GM23338 (cell line): ENCODE data around the gene CSRNP3. TPM values are rescaled to one million over a fixed set of nuclear protein-coding genes. Genes with fewer than 3 reads are reported as not detected.

Source experiments
- ATAC-seq: fragments of 200-7000 bp; cut with Tn5 transposase; 3 replicates; pipeline ENCODE4 v1.9.1; 2020
- DNase-seq: peaks from one replicate; pipeline ENCODE4 v3.0.0-alpha.2; 2015; ENCODE audit warnings: low spot score
- H2AFZ ChIP-seq: fragments of 200-600 bp; sonication (generic); 2 replicates; pipeline ENCODE4 v1.8.0; 2016; ENCODE audit warnings: antibody characterized with exemption, mild to moderate bottlenecking, moderate library complexity
- H3F3A ChIP-seq: fragments of 200-600 bp; sonication (generic); replicated peaks from 2 replicates; pipeline ENCODE4 v1.8.0; 2017; ENCODE audit warnings: antibody characterized with exemption, mixed run types, low read depth
- H3K27ac ChIP-seq: fragments of 200-600 bp; sonication (generic); 2 replicates; pipeline ENCODE4 v1.6.1; 2016; ENCODE audit warnings: low read depth
- H3K27me3 ChIP-seq: fragments of 200-600 bp; sonication (generic); 2 replicates; pipeline ENCODE4 v1.8.0; 2016; ENCODE audit warnings: mild to moderate bottlenecking, mixed run types, moderate library complexity; ENCODE audit not compliant: insufficient read depth
- H3K36me3 ChIP-seq: fragments of 200-600 bp; sonication (generic); 2 replicates; pipeline ENCODE4 v1.8.0; 2016; ENCODE audit warnings: mild to moderate bottlenecking; ENCODE audit not compliant: insufficient read depth
- H3K4me1 ChIP-seq: fragments of 200-600 bp; sonication (generic); 2 replicates; pipeline ENCODE4 v1.8.0; 2016; ENCODE audit warnings: mild to moderate bottlenecking, moderate library complexity; ENCODE audit not compliant: insufficient read depth
- H3K4me2 ChIP-seq: fragments of 200-600 bp; sonication (generic); 2 replicates; pipeline ENCODE4 v1.7.1; 2017; ENCODE audit warnings: mixed run types
- H3K4me3 ChIP-seq: fragments of 200-600 bp; sonication (generic); 2 replicates; pipeline ENCODE4 v1.6.1; 2016; ENCODE audit warnings: mixed run types
- H3K79me2 ChIP-seq: fragments of 200-600 bp; sonication (generic); replicated peaks from 2 replicates; pipeline ENCODE4 v1.8.0; 2017; ENCODE audit warnings: mild to moderate bottlenecking; ENCODE audit not compliant: insufficient read depth
- H3K9me2 ChIP-seq: fragments of 200-600 bp; sonication (generic); 2 replicates; pipeline ENCODE4 v1.8.0; 2017; ENCODE audit not compliant: insufficient read depth
- H4K20me1 ChIP-seq: fragments of 200-600 bp; sonication (generic); replicated peaks from 2 replicates; pipeline ENCODE4 v1.8.0; 2017; ENCODE audit warnings: mild to moderate bottlenecking; ENCODE audit not compliant: insufficient read depth
- H3K27ac Mint-ChIP-seq: 2 replicates; pipeline ENCODE4 v1.8.0; 2020; ENCODE audit warnings: inconsistent platforms, mild to moderate bottlenecking, moderate library complexity, mixed read lengths
- H3K27me3 Mint-ChIP-seq: 3 replicates; pipeline ENCODE4 v1.8.0; 2022; ENCODE audit warnings: low read depth, mild to moderate bottlenecking, moderate library complexity, mixed read lengths, inconsistent platforms; ENCODE audit not compliant: insufficient read depth, poor library complexity
- H3K36me3 Mint-ChIP-seq: 3 replicates; pipeline ENCODE4 v1.8.0; 2021; ENCODE audit warnings: low read depth, mild to moderate bottlenecking, inconsistent platforms, moderate library complexity, mixed read lengths
- H3K4me1 Mint-ChIP-seq: 3 replicates; pipeline ENCODE4 v1.8.0; 2020; ENCODE audit warnings: mild to moderate bottlenecking, inconsistent platforms, mixed read lengths
- H3K4me3 Mint-ChIP-seq: 3 replicates; pipeline ENCODE4 v1.8.0; 2021; ENCODE audit warnings: moderate library complexity, mild to moderate bottlenecking, inconsistent platforms, mixed read lengths
- H3K9me3 Mint-ChIP-seq: 3 replicates; pipeline ENCODE4 v1.8.0; 2020; ENCODE audit warnings: moderate library complexity, mild to moderate bottlenecking, inconsistent platforms, mixed read lengths
- CREB1 ChIP-seq: fragments of 250-450 bp; sonication (Bioruptor Pico); IDR thresholded peaks from 2 replicates; pipeline ENCODE4 v1.5.0; 2020; ENCODE audit warnings: low read depth, mild to moderate bottlenecking, moderate library complexity
- EZH2phosphoT487 ChIP-seq: fragments of 200-600 bp; sonication (generic); IDR thresholded peaks from one replicate; pipeline ENCODE4 v1.8.1; 2018; ENCODE audit warnings: antibody characterized with exemption; ENCODE audit not compliant: unreplicated experiment
- JUNB ChIP-seq: IDR thresholded peaks from one replicate; pipeline ENCODE4 v1.6.1; 2016; ENCODE audit warnings: antibody characterized with exemption; ENCODE audit not compliant: unreplicated experiment
- NANOG ChIP-seq: IDR thresholded peaks from 2 replicates; pipeline ENCODE4 v1.6.1; 2016; ENCODE audit warnings: antibody characterized with exemption, borderline replicate concordance
- POLR2AphosphoS5 ChIP-seq: IDR thresholded peaks from 2 replicates; pipeline ENCODE4 v1.6.1; 2016; ENCODE audit warnings: antibody characterized with exemption, low read depth
- STAT1 ChIP-seq: IDR thresholded peaks from one replicate; pipeline ENCODE4 v1.6.1; 2016; ENCODE audit warnings: antibody characterized with exemption; ENCODE audit not compliant: unreplicated experiment
- ZNF114 ChIP-seq: fragments of 250-450 bp; sonication (Bioruptor Pico); IDR thresholded peaks from 2 replicates; pipeline ENCODE4 v1.5.0; 2020; ENCODE audit warnings: mild to moderate bottlenecking, moderate library complexity
- ZNF331 ChIP-seq: fragments of 250-450 bp; sonication (Bioruptor Pico); IDR thresholded peaks from 2 replicates; pipeline ENCODE4 v1.5.0; 2020; ENCODE audit warnings: low read depth, mild to moderate bottlenecking, moderate library complexity
- polyA plus RNA-seq: library from polyadenylated mRNA; unstranded; fragments of >200 nt; fragmentation: Nextera tagmentation; extraction: Ambion mirVana; gene quantifications from 2 replicates; pipeline ENCODE4 v1.2.1, GENCODE V29; 2016
- total RNA-seq: library from RNA; depleted of rRNA; stranded (reverse); fragments of >200 nt; shearing (Covaris generic); gene quantifications from 2 replicates; pipeline ENCODE4 v1.2.3, GENCODE V29; 2014
- TF ChIP-seq, protein P1 (sequence below): fragments of 250-450 bp; sonication (Bioruptor Pico); IDR thresholded peaks from 2 replicates; pipeline ENCODE4 v1.5.0; 2020; ENCODE audit warnings: mild to moderate bottlenecking, moderate library complexity
- TF ChIP-seq, protein P2 (sequence below), 2 experiments: fragments of 200-600 bp in 1 of 2; sonication (generic) in 1 of 2; conservative IDR thresholded peaks; 2 replicates each; pipeline versions ENCODE4 v1.5.1 to v1.6.1; 2016 to 2017; ENCODE audit warnings: antibody characterized with exemption in 2 of 2, low read depth in 2 of 2, mild to moderate bottlenecking in 2 of 2, moderate library complexity in 1 of 2
- TF ChIP-seq, protein P3 (sequence below): IDR thresholded peaks from one replicate; pipeline ENCODE4 v1.6.1; 2018; ENCODE audit warnings: antibody characterized with exemption; ENCODE audit not compliant: unreplicated experiment
- TF ChIP-seq, protein P4 (sequence below): IDR thresholded peaks from 2 replicates; pipeline ENCODE4 v1.6.1; 2016; ENCODE audit warnings: antibody characterized with exemption

Gene CSRNP3
- total and polyA plus RNA-seq, 2 experiments from 2014 or later, result 3.8 to 6.8 TPM

DNA sequence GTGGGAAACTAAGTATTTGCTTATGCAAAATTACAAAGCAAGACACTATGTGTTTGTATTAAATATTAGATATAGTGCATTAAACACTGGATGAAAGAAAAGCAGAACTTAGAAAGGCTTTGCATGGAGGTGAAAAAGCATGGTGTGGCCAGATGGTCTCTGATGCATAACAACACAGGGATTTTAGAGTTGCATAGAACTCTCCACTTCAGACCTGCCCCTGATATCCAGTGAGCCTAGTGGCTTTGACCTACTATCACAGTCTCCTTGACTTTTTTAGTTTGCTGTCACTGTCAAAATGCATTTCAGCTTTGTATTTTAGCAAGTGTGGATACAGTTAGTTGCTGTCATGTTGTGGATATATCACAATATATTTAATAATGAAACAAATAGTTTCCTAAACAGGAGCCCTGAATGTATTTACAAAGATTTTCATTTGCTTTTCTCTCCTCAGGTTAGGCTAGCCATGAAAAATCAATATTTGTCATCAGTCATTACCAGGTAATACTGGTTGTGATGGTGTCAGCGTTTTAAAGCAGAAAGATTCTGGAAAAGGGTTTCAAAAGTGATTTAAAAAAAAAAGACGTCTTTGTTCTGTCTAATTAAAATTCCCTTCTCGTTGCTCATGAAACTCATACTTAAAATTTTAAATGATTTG, 5.2 kb downstream of the CSRNP3 start:
- Histone ChIP-seq H3K27me3 (no peaks in the 10 kb centered on the region), H4K20me1 (no peaks in the 10 kb centered on the region), H2AFZ (no peak overlapping the region), H3K4me1 (peaks cover 16% of the 10 kb centered on the region; the same call in 1 of the 2 replicates), H3K27ac (no peak overlapping the region), H3K9me2 (no peaks in the 10 kb centered on the region), H3K4me2 (no peak overlapping the region), H3K4me3 (no peak overlapping the region), H3F3A (no peaks in the 10 kb centered on the region), H3K36me3 (no peaks in the 10 kb centered on the region), H3K79me2 (peaks cover 4% of the 10 kb centered on the region; the same call in 1 of the 2 replicates)
- H3K4me3 Mint-ChIP-seq, result no peak overlapping the region
- H3K27ac Mint-ChIP-seq, result no peak overlapping the region
- H3K4me1 Mint-ChIP-seq, result peaks cover 31% of the 10 kb centered on the region
- DNase-seq, result peak; percentile 52
- H3K27me3 Mint-ChIP-seq, result no peaks in the 10 kb centered on the region
- H3K36me3 Mint-ChIP-seq, result no peaks in the 10 kb centered on the region; the same call in 2 of the 3 replicates
- no peaks in the 10 kb centered on the region for H3K9me3 Mint-ChIP-seq
- TF ChIP-seq EZH2phosphoT487 (no peak), NANOG (no peak), CREB1 (no peak), STAT1 (no peak), POLR2AphosphoS5 (no peak), ZNF331 (CRISPR knock-in tag) (no peak), ZNF114 (CRISPR knock-in tag) (no peak), JUNB (no peak)
- TF ChIP-seq, protein P1, sequence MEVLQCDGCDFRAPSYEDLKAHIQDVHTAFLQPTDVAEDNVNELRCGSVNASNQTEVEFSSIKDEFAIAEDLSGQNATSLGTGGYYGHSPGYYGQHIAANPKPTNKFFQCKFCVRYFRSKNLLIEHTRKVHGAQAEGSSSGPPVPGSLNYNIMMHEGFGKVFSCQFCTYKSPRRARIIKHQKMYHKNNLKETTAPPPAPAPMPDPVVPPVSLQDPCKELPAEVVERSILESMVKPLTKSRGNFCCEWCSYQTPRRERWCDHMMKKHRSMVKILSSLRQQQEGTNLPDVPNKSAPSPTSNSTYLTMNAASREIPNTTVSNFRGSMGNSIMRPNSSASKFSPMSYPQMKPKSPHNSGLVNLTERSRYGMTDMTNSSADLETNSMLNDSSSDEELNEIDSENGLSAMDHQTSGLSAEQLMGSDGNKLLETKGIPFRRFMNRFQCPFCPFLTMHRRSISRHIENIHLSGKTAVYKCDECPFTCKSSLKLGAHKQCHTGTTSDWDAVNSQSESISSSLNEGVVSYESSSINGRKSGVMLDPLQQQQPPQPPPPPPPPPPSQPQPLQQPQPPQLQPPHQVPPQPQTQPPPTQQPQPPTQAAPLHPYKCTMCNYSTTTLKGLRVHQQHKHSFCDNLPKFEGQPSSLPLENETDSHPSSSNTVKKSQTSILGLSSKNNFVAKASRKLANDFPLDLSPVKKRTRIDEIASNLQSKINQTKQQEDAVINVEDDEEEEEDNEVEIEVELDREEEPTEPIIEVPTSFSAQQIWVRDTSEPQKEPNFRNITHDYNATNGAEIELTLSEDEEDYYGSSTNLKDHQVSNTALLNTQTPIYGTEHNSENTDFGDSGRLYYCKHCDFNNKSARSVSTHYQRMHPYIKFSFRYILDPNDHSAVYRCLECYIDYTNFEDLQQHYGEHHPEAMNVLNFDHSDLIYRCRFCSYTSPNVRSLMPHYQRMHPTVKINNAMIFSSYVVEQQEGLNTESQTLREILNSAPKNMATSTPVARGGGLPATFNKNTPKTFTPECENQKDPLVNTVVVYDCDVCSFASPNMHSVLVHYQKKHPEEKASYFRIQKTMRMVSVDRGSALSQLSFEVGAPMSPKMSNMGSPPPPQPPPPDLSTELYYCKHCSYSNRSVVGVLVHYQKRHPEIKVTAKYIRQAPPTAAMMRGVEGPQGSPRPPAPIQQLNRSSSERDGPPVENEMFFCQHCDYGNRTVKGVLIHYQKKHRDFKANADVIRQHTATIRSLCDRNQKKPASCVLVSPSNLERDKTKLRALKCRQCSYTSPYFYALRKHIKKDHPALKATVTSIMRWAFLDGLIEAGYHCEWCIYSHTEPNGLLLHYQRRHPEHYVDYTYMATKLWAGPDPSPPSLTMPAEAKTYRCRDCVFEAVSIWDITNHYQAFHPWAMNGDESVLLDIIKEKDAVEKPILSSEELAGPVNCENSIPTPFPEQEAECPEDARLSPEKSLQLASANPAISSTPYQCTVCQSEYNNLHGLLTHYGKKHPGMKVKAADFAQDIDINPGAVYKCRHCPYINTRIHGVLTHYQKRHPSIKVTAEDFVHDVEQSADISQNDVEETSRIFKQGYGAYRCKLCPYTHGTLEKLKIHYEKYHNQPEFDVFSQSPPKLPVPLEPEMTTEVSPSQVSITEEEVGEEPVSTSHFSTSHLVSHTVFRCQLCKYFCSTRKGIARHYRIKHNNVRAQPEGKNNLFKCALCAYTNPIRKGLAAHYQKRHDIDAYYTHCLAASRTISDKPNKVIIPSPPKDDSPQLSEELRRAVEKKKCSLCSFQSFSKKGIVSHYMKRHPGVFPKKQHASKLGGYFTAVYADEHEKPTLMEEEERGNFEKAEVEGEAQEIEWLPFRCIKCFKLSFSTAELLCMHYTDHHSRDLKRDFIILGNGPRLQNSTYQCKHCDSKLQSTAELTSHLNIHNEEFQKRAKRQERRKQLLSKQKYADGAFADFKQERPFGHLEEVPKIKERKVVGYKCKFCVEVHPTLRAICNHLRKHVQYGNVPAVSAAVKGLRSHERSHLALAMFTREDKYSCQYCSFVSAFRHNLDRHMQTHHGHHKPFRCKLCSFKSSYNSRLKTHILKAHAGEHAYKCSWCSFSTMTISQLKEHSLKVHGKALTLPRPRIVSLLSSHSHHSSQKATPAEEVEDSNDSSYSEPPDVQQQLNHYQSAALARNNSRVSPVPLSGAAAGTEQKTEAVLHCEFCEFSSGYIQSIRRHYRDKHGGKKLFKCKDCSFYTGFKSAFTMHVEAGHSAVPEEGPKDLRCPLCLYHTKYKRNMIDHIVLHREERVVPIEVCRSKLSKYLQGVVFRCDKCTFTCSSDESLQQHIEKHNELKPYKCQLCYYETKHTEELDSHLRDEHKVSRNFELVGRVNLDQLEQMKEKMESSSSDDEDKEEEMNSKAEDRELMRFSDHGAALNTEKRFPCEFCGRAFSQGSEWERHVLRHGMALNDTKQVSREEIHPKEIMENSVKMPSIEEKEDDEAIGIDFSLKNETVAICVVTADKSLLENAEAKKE (CRISPR knock-in tag), result no peak
- TF ChIP-seq, protein P2, sequence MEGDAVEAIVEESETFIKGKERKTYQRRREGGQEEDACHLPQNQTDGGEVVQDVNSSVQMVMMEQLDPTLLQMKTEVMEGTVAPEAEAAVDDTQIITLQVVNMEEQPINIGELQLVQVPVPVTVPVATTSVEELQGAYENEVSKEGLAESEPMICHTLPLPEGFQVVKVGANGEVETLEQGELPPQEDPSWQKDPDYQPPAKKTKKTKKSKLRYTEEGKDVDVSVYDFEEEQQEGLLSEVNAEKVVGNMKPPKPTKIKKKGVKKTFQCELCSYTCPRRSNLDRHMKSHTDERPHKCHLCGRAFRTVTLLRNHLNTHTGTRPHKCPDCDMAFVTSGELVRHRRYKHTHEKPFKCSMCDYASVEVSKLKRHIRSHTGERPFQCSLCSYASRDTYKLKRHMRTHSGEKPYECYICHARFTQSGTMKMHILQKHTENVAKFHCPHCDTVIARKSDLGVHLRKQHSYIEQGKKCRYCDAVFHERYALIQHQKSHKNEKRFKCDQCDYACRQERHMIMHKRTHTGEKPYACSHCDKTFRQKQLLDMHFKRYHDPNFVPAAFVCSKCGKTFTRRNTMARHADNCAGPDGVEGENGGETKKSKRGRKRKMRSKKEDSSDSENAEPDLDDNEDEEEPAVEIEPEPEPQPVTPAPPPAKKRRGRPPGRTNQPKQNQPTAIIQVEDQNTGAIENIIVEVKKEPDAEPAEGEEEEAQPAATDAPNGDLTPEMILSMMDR (conservative IDR thresholded peaks at IDR 0.05; ENCODE audit: low read depth in 2 of 2), result no peak
- TF ChIP-seq, protein P3, sequence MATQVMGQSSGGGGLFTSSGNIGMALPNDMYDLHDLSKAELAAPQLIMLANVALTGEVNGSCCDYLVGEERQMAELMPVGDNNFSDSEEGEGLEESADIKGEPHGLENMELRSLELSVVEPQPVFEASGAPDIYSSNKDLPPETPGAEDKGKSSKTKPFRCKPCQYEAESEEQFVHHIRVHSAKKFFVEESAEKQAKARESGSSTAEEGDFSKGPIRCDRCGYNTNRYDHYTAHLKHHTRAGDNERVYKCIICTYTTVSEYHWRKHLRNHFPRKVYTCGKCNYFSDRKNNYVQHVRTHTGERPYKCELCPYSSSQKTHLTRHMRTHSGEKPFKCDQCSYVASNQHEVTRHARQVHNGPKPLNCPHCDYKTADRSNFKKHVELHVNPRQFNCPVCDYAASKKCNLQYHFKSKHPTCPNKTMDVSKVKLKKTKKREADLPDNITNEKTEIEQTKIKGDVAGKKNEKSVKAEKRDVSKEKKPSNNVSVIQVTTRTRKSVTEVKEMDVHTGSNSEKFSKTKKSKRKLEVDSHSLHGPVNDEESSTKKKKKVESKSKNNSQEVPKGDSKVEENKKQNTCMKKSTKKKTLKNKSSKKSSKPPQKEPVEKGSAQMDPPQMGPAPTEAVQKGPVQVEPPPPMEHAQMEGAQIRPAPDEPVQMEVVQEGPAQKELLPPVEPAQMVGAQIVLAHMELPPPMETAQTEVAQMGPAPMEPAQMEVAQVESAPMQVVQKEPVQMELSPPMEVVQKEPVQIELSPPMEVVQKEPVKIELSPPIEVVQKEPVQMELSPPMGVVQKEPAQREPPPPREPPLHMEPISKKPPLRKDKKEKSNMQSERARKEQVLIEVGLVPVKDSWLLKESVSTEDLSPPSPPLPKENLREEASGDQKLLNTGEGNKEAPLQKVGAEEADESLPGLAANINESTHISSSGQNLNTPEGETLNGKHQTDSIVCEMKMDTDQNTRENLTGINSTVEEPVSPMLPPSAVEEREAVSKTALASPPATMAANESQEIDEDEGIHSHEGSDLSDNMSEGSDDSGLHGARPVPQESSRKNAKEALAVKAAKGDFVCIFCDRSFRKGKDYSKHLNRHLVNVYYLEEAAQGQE, result no peak
- TF ChIP-seq, protein P4, sequence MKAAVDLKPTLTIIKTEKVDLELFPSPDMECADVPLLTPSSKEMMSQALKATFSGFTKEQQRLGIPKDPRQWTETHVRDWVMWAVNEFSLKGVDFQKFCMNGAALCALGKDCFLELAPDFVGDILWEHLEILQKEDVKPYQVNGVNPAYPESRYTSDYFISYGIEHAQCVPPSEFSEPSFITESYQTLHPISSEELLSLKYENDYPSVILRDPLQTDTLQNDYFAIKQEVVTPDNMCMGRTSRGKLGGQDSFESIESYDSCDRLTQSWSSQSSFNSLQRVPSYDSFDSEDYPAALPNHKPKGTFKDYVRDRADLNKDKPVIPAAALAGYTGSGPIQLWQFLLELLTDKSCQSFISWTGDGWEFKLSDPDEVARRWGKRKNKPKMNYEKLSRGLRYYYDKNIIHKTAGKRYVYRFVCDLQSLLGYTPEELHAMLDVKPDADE, result no peak
- peak; percentile 95 for ATAC-seq
